ENCODE data around the gene TNFRSF25. TPM values are rescaled to one million over a fixed set of nuclear protein-coding genes. Genes with fewer than 3 reads are reported as not detected.
"Not testable (repeated sequence)": the region's sequence is repeated elsewhere in the genome, so short reads cannot be mapped to it uniquely, and the experiment has no call there.

The TNFRSF25 gene
- total RNA-seq, 6 experiments from 2014 or later = 1.8 to 3.2 (median 2.7) TPM

- H3K27me3 Mint-ChIP-seq (ENCODE audit: insufficient read depth) = peaks cover 34% of the 10 kb centered on the region
- TF ChIP-seq CTCF (IDR thresholded peaks at IDR 0.05) = no peak
These were observed 30.4 kb downstream of the TNFRSF25 start for GRCh38 chr1:6435547-6435946.

GRCh38 chr1:6435129-6435528, 30.8 kb downstream of the TNFRSF25 start:
- Mint-ChIP-seq H3K27me3 (ENCODE audit: insufficient read depth) (peaks cover 38% of the 10 kb centered on the region), H3K9me3 (no peaks in the 10 kb centered on the region), H3K4me1 (ENCODE audit: low read depth) (peaks cover 5% of the 10 kb centered on the region; the same call in 1 of the 2 replicates), H3K4me3 (no peak overlapping the region), H3K27ac (no peak overlapping the region), H3K36me3 (ENCODE audit: low read depth) (no peaks in the 10 kb centered on the region)
- no peak for DNase-seq
- no peak for TF ChIP-seq CTCF (IDR thresholded peaks at IDR 0.05)

More at GRCh38 chr1:6435547-6435946, 30.4 kb downstream of the TNFRSF25 start:
- no peaks in the 10 kb centered on the region for H3K9me3 Mint-ChIP-seq
- no peak overlapping the region for H3K4me3 Mint-ChIP-seq
- no peaks in the 10 kb centered on the region for H3K36me3 Mint-ChIP-seq (ENCODE audit: low read depth)
- H3K27ac Mint-ChIP-seq = no peak overlapping the region
- H3K4me1 Mint-ChIP-seq (ENCODE audit: low read depth) = peaks cover 5% of the 10 kb centered on the region; the same call in 1 of the 2 replicates
- DNase-seq = no peak

GRCh38 chr1:6434186-6434585, 31.8 kb downstream of the TNFRSF25 start:
- Mint-ChIP-seq H3K4me3 (no peak overlapping the region), H3K27me3 (ENCODE audit: insufficient read depth) (peaks cover 40% of the 10 kb centered on the region), H3K4me1 (ENCODE audit: low read depth) (peaks cover 5% of the 10 kb centered on the region; the same call in 1 of the 2 replicates), H3K9me3 (no peaks in the 10 kb centered on the region), H3K36me3 (ENCODE audit: low read depth) (no peaks in the 10 kb centered on the region), H3K27ac (no peak overlapping the region)
- no peak for TF ChIP-seq CTCF (IDR thresholded peaks at IDR 0.05)
- DNase-seq = no peak

- not testable (repeated sequence) for DNase-seq; H3K4me3 Mint-ChIP-seq; H3K9me3 Mint-ChIP-seq; H3K27ac Mint-ChIP-seq; H3K4me1 Mint-ChIP-seq (ENCODE audit: low read depth); H3K36me3 Mint-ChIP-seq (ENCODE audit: low read depth)
- peaks cover 37% of the 10 kb centered on the region for H3K27me3 Mint-ChIP-seq (ENCODE audit: insufficient read depth)
These were observed 34.1 kb downstream of the TNFRSF25 start for GRCh38 chr1:6431645-6432579.

GRCh38 chr1:6429660-6430411, 36.1 kb downstream of the TNFRSF25 start:
- not testable (repeated sequence) for H3K4me3 Mint-ChIP-seq; H3K36me3 Mint-ChIP-seq (ENCODE audit: low read depth)
- H3K27me3 Mint-ChIP-seq (ENCODE audit: insufficient read depth) = peaks cover 41% of the 10 kb centered on the region

GRCh38 chr1:6428453-6428852, 37.5 kb downstream of the TNFRSF25 start:
- H3K27me3 Mint-ChIP-seq (ENCODE audit: insufficient read depth) = peaks cover 44% of the 10 kb centered on the region
- H3K9me3 Mint-ChIP-seq = not testable (repeated sequence)

More at GRCh38 chr1:6429660-6430411, 36.1 kb downstream of the TNFRSF25 start:
- H3K4me1 Mint-ChIP-seq (ENCODE audit: low read depth); H3K9me3 Mint-ChIP-seq; DNase-seq; H3K27ac Mint-ChIP-seq: not testable (repeated sequence)

More at GRCh38 chr1:6428453-6428852, 37.5 kb downstream of the TNFRSF25 start:
- not testable (repeated sequence) for DNase-seq; H3K4me1 Mint-ChIP-seq (ENCODE audit: low read depth); H3K36me3 Mint-ChIP-seq (ENCODE audit: low read depth); H3K4me3 Mint-ChIP-seq; H3K27ac Mint-ChIP-seq

Measured in HFFc6 (cell line).